Neural cell (in vitro differentiated cells): ENCODE measurements around the gene KCNAB1. TPM values are rescaled to one million over a fixed set of nuclear protein-coding genes. Genes with fewer than 3 reads are reported as not detected.

Source experiments
- H2AFZ ChIP-seq: fragments of 200-600, 300-800 bp; sonication (generic), shearing (Covaris generic); 2 replicates; pipeline ENCODE4 v1.6.0; 2014; ENCODE audit warnings: low read depth, mild to moderate bottlenecking, antibody characterized with exemption, low read length, moderate library complexity
- H3F3A ChIP-seq: fragments of 200-600 bp; shearing (Covaris generic); 2 replicates; pipeline ENCODE4 v1.6.1; 2016; ENCODE audit warnings: mild to moderate bottlenecking, moderate library complexity, mixed read lengths, antibody characterized with exemption, low read length; ENCODE audit not compliant: insufficient read depth, poor library complexity, severe bottlenecking
- H3K27ac ChIP-seq: fragments of 200-600, 300-800 bp; sonication (generic), shearing (Covaris generic); 2 replicates; pipeline ENCODE4 v1.5.1; 2014; ENCODE audit warnings: mild to moderate bottlenecking, low read length, moderate library complexity
- H3K27me3 ChIP-seq: fragments of 300-800, 200-600 bp; sonication (generic), shearing (Covaris generic); 2 replicates; pipeline ENCODE4 v1.6.0; 2014; ENCODE audit warnings: mild to moderate bottlenecking, low read depth, low read length, moderate library complexity; ENCODE audit not compliant: insufficient read depth
- H3K36me3 ChIP-seq: fragments of 300-800, 200-600 bp; sonication (generic), shearing (Covaris generic); 2 replicates; pipeline ENCODE4 v1.5.1; 2014; ENCODE audit warnings: mild to moderate bottlenecking, antibody characterized with exemption, low read length, moderate library complexity; ENCODE audit not compliant: insufficient read depth
- H3K4me2 ChIP-seq: fragments of 300-800, 200-600 bp; sonication (generic), shearing (Covaris generic); 2 replicates; pipeline ENCODE4 v1.6.0; 2014; ENCODE audit warnings: mild to moderate bottlenecking, low read length
- H3K4me3 ChIP-seq: fragments of 300-800, 200-600 bp; sonication (generic), shearing (Covaris generic); 2 replicates; pipeline ENCODE4 v1.5.1; 2014; ENCODE audit warnings: mild to moderate bottlenecking, low read length, moderate library complexity
- H3K79me2 ChIP-seq: fragments of 200-600 bp; shearing (Covaris generic); replicated peaks from 2 replicates; pipeline ENCODE4 v1.6.0; 2014; ENCODE audit warnings: mild to moderate bottlenecking, low read length, moderate library complexity; ENCODE audit not compliant: insufficient read depth
- H3K9ac ChIP-seq: fragments of 300-800, 200-600 bp; sonication (generic), shearing (Covaris generic); 2 replicates; pipeline ENCODE4 v1.6.1; 2016; ENCODE audit warnings: mild to moderate bottlenecking, low read length, mixed read lengths
- H3K9me2 ChIP-seq: fragments of 200-600 bp; shearing (Covaris generic); 2 replicates; pipeline ENCODE4 v1.6.1; 2016; ENCODE audit warnings: mild to moderate bottlenecking, low read length, mixed read lengths; ENCODE audit not compliant: insufficient read depth
- H3K9me3 ChIP-seq: fragments of 200-600, 300-800 bp; sonication (generic), shearing (Covaris generic); 2 replicates; pipeline ENCODE4 v1.6.1; 2016; ENCODE audit warnings: mild to moderate bottlenecking, mixed run types, low read length, moderate library complexity, mixed read lengths
- H4K20me1 ChIP-seq: fragments of 200-600 bp; shearing (Covaris generic); 2 replicates; pipeline ENCODE4 v1.6.1; 2016; ENCODE audit warnings: mild to moderate bottlenecking, mixed run types; ENCODE audit not compliant: insufficient read depth
- EP300 ChIP-seq: fragments of 450-650 bp; conservative IDR thresholded peaks from 2 replicates; pipeline ENCODE4 v1.6.1; 2014; ENCODE audit warnings: antibody characterized with exemption, mild to moderate bottlenecking, moderate library complexity; ENCODE audit not compliant: poor library complexity, severe bottlenecking
- EZH2 ChIP-seq: fragments of 200-600, 300-800 bp; shearing (Covaris generic), sonication (generic); IDR thresholded peaks from 2 replicates; pipeline ENCODE4 v1.6.1; 2014; ENCODE audit warnings: antibody characterized with exemption, low read length, borderline replicate concordance, mild to moderate bottlenecking; ENCODE audit not compliant: insufficient read depth, poor library complexity, severe bottlenecking
- MXI1 ChIP-seq: fragments of 450-650 bp; conservative IDR thresholded peaks from 2 replicates; pipeline ENCODE4 v1.6.1; 2014; ENCODE audit warnings: antibody characterized with exemption, mild to moderate bottlenecking; ENCODE audit not compliant: poor library complexity, severe bottlenecking
- POLR2AphosphoS5 ChIP-seq: IDR thresholded peaks from 2 replicates; pipeline ENCODE4 v1.6.1; 2012
- RAD21 ChIP-seq: fragments of 450-650 bp; conservative IDR thresholded peaks from 2 replicates; pipeline ENCODE4 v1.6.1; 2014; ENCODE audit warnings: antibody characterized with exemption, mild to moderate bottlenecking, moderate library complexity
- SMC3 ChIP-seq: fragments of 450-650 bp; conservative IDR thresholded peaks from 2 replicates; pipeline ENCODE4 v1.6.1; 2014; ENCODE audit warnings: antibody characterized with exemption, mild to moderate bottlenecking, moderate library complexity; ENCODE audit not compliant: poor library complexity
- TAF1 ChIP-seq: IDR thresholded peaks from 2 replicates; pipeline ENCODE4 v1.6.1; 2012; ENCODE audit warnings: low read depth
- polyA plus RNA-seq: library from polyadenylated mRNA; depleted of rRNA; stranded (reverse); fragments of >200 nt; gene quantifications from 2 replicates; pipeline ENCODE4 v1.2.3, GENCODE V29; 2014
- TF ChIP-seq, protein P1 (sequence below): fragments of 450-650 bp; IDR thresholded peaks from 2 replicates; pipeline ENCODE4 v1.5.1; 2014; ENCODE audit warnings: antibody characterized with exemption, mild to moderate bottlenecking, moderate library complexity; ENCODE audit not compliant: poor library complexity, severe bottlenecking
- TF ChIP-seq, protein P2 (sequence below): IDR thresholded peaks from 2 replicates; pipeline ENCODE4 v1.6.1; 2012; ENCODE audit warnings: borderline replicate concordance

KCNAB1 gene
- polyA plus RNA-seq, 1 donor from 2014 or later: 14.9 TPM

DNA sequence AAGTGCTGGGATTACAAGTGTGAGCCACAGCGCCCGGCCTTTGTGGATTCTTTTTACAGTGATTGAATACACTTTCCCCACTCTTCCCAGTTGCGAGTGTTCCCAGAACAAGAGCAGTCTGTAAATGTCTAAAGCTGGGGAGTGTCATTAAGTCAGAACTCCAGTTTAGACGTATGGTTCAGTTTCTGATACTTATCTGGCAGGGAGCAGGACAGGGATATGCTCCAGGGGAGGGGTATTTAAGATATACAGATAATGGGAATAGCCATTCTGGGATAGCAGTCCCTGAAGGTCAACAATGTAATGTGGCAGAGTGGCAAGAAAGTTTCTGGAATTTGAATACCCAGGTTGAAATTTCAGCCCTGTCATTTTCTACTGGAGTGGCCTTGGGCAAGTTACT, 270.5 kb downstream of the KCNAB1 start:
- H2AFZ ChIP-seq: no peak overlapping the region
- no peaks in the 10 kb centered on the region for H3K36me3 ChIP-seq
- no peak overlapping the region for H3K27ac ChIP-seq
- H3K9me3 ChIP-seq: no peaks in the 10 kb centered on the region
- H4K20me1 ChIP-seq: no peaks in the 10 kb centered on the region
- H3K9me2 ChIP-seq: no peaks in the 10 kb centered on the region
- no peaks in the 10 kb centered on the region for H3K27me3 ChIP-seq
- H3K4me3 ChIP-seq: no peak overlapping the region
- no peaks in the 10 kb centered on the region for H3F3A ChIP-seq
- H3K4me2 ChIP-seq: no peak overlapping the region
- H3K9ac ChIP-seq: no peak overlapping the region
- TF ChIP-seq POLR2AphosphoS5: no peak
- H3K79me2 ChIP-seq: no peaks in the 10 kb centered on the region

DNA sequence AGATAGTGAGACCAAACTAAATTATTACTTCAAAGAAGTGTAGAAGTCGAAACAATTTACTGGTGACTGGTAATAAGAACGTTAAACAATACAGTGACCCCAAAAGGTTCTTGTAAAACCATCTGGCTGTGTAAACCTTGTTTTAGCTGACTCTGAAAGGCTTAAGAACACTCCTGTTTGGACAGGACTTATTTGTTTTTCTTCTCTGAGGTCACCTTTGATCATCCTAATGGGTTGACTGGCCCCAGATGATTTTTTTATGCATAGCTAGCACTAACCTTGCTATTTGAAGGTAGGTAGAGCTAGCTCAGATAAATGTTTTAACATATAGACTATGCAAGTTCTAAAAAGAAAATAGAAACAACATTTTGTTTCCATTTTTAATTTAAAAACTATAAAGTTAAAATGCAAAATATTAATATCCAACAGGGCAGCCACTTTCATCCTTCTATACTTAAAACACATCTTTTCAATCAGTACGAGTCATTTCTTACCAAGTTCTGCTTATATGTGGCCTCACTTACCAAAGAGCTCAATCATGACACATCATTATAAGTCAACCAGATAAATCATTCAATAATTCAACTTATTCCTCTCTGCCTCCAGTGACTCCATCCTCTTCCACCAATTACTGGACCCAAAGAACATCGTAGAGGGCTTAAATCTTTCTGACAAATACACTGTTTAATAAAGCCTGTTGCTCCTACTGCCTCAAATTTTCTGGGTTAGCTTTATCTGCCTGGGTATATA, 275.8 kb downstream of the KCNAB1 start:
- Histone ChIP-seq H3K27ac (no peak overlapping the region), H3K4me2 (no peak overlapping the region), H2AFZ (no peak overlapping the region), H3K9me3 (no peaks in the 10 kb centered on the region), H3K36me3 (no peaks in the 10 kb centered on the region), H3K9me2 (no peaks in the 10 kb centered on the region), H3K4me3 (no peak overlapping the region), H4K20me1 (no peaks in the 10 kb centered on the region), H3K79me2 (no peaks in the 10 kb centered on the region), H3K9ac (no peak overlapping the region), H3F3A (no peaks in the 10 kb centered on the region), H3K27me3 (no peaks in the 10 kb centered on the region)
- TF ChIP-seq MXI1: no peak
- TF ChIP-seq, protein P1, sequence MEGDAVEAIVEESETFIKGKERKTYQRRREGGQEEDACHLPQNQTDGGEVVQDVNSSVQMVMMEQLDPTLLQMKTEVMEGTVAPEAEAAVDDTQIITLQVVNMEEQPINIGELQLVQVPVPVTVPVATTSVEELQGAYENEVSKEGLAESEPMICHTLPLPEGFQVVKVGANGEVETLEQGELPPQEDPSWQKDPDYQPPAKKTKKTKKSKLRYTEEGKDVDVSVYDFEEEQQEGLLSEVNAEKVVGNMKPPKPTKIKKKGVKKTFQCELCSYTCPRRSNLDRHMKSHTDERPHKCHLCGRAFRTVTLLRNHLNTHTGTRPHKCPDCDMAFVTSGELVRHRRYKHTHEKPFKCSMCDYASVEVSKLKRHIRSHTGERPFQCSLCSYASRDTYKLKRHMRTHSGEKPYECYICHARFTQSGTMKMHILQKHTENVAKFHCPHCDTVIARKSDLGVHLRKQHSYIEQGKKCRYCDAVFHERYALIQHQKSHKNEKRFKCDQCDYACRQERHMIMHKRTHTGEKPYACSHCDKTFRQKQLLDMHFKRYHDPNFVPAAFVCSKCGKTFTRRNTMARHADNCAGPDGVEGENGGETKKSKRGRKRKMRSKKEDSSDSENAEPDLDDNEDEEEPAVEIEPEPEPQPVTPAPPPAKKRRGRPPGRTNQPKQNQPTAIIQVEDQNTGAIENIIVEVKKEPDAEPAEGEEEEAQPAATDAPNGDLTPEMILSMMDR: no peak
- no peak for TF ChIP-seq TAF1
- no peak for TF ChIP-seq EZH2
- TF ChIP-seq, protein P2, sequence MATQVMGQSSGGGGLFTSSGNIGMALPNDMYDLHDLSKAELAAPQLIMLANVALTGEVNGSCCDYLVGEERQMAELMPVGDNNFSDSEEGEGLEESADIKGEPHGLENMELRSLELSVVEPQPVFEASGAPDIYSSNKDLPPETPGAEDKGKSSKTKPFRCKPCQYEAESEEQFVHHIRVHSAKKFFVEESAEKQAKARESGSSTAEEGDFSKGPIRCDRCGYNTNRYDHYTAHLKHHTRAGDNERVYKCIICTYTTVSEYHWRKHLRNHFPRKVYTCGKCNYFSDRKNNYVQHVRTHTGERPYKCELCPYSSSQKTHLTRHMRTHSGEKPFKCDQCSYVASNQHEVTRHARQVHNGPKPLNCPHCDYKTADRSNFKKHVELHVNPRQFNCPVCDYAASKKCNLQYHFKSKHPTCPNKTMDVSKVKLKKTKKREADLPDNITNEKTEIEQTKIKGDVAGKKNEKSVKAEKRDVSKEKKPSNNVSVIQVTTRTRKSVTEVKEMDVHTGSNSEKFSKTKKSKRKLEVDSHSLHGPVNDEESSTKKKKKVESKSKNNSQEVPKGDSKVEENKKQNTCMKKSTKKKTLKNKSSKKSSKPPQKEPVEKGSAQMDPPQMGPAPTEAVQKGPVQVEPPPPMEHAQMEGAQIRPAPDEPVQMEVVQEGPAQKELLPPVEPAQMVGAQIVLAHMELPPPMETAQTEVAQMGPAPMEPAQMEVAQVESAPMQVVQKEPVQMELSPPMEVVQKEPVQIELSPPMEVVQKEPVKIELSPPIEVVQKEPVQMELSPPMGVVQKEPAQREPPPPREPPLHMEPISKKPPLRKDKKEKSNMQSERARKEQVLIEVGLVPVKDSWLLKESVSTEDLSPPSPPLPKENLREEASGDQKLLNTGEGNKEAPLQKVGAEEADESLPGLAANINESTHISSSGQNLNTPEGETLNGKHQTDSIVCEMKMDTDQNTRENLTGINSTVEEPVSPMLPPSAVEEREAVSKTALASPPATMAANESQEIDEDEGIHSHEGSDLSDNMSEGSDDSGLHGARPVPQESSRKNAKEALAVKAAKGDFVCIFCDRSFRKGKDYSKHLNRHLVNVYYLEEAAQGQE: no peak
- TF ChIP-seq RAD21: no peak
- TF ChIP-seq POLR2AphosphoS5: no peak
- TF ChIP-seq SMC3: no peak
- no peak for TF ChIP-seq EP300
